Kidney epithelial cell (primary cell): Measurements from ENCODE around the gene WDSUB1. TPM values are rescaled to one million over a fixed set of nuclear protein-coding genes. Genes with fewer than 3 reads are reported as not detected.

Source experiments
- DNase-seq: peaks from one replicate; pipeline ENCODE4 v3.0.0-alpha.2; 2010; ENCODE audit warnings: low read depth
- H3K27me3 ChIP-seq: 2 replicates; pipeline ENCODE4 v1.6.0; 2011; ENCODE audit warnings: low read length; ENCODE audit not compliant: control insufficient read depth, insufficient read depth
- H3K36me3 ChIP-seq: 2 replicates; pipeline ENCODE4 v1.5.1; 2011; ENCODE audit warnings: low read length; ENCODE audit not compliant: control insufficient read depth, insufficient read depth
- H3K4me3 ChIP-seq: 2 replicates; pipeline ENCODE4 v1.5.1; 2011; ENCODE audit warnings: low read depth, mild to moderate bottlenecking, control low read depth, low read length
- total RNA-seq: library from RNA; depleted of rRNA; stranded (reverse); fragments of >200 nt; gene quantifications from 2 replicates; pipeline ENCODE4 v1.2.3, GENCODE V29; 2015
- TF ChIP-seq, protein P1 (sequence below): IDR thresholded peaks from 2 replicates; pipeline ENCODE4 v1.5.1; 2011; ENCODE audit warnings: mild to moderate bottlenecking, moderate library complexity, low read length, control low read depth, inconsistent platforms; ENCODE audit not compliant: insufficient read depth, poor library complexity, severe bottlenecking

The WDSUB1 gene
- total RNA-seq, 1 donor from 2014 or later, result 8.0 TPM

- DNase-seq, result no peak
- H3K4me3 ChIP-seq, result no peak overlapping the region
- TF ChIP-seq, protein P1, sequence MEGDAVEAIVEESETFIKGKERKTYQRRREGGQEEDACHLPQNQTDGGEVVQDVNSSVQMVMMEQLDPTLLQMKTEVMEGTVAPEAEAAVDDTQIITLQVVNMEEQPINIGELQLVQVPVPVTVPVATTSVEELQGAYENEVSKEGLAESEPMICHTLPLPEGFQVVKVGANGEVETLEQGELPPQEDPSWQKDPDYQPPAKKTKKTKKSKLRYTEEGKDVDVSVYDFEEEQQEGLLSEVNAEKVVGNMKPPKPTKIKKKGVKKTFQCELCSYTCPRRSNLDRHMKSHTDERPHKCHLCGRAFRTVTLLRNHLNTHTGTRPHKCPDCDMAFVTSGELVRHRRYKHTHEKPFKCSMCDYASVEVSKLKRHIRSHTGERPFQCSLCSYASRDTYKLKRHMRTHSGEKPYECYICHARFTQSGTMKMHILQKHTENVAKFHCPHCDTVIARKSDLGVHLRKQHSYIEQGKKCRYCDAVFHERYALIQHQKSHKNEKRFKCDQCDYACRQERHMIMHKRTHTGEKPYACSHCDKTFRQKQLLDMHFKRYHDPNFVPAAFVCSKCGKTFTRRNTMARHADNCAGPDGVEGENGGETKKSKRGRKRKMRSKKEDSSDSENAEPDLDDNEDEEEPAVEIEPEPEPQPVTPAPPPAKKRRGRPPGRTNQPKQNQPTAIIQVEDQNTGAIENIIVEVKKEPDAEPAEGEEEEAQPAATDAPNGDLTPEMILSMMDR, result no peak
Observed at GRCh38 chr2:159262226-159262625, 24.3 kb downstream of the WDSUB1 start.

DNA sequence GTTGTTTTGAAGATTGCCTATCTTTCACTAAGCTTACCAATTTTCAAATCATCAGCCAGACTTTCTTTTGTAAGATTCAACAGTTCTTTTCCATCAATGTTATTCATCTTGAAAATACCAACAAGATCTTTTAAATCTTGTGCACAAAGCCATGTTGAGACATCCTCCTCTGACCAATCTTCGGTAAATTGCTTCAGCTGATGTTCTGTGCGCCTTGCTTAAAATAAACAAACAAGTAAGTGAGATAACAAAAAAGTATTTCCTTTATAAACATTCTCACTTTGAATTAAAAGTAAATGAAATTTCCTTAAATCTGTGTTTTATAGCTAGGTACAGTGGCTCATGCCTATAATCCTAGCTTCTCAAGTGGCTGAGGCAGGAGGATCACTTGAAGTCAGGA is 30.3 kb downstream of the WDSUB1 start:
- H3K36me3 ChIP-seq, result no peaks in the 10 kb centered on the region
- no peak overlapping the region for H3K4me3 ChIP-seq
- H3K27me3 ChIP-seq, result no peaks in the 10 kb centered on the region
- TF ChIP-seq, protein P1, result no peak
- no peak for DNase-seq

More at GRCh38 chr2:159262226-159262625, 24.3 kb downstream of the WDSUB1 start:
- Histone ChIP-seq H3K36me3 (no peaks in the 10 kb centered on the region), H3K27me3 (no peaks in the 10 kb centered on the region)

GRCh38 chr2:159252905-159253304 is 33.6 kb downstream of the WDSUB1 start:
- TF ChIP-seq, protein P1, result no peak
- no peak for DNase-seq
- no peaks in the 10 kb centered on the region for H3K27me3 ChIP-seq
- no peak overlapping the region for H3K4me3 ChIP-seq
- H3K36me3 ChIP-seq, result no peaks in the 10 kb centered on the region

DNA sequence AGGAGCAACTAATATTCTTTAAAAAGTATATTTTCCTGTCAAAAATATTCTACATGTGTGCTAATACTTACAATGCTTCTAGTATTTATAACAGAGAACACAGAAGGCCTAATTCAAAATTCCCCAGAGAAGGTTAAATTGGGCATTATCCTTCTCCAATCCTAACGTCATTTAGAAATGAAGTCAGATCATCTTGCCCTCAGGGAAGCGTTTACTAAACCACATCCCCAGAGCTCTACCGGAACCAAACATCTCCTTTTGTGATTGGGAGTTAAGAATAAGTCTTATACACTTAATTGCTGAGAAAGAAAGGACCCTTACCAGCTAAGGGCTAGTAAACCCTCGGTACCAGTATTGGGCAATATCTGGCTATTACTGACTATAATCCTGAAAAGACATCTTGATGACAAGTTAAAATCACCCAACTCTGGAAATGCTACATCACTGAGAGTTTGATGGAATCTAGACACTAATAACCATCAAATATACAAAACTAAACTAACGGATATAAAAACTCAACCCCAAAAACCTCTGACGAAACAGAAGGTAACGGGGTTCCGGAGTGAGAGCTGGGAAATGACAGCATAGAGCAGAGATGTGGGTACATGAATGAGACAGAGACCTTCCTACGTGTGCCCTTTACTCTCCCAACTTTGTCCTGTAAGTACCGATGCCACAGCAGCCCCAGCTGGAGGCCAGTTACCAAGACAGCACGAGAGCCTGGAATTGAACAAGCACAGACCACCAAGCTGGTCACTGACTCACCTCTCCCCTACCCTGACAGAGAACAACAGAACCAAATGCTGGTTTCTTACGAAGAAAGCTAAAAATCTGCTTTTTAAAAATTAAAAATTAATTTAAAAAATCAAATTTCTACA is 35.0 kb downstream of the WDSUB1 start:
- TF ChIP-seq, protein P1, result no peak
- DNase-seq, result no peak
- H3K27me3 ChIP-seq, result no peaks in the 10 kb centered on the region
- no peak overlapping the region for H3K4me3 ChIP-seq
- no peaks in the 10 kb centered on the region for H3K36me3 ChIP-seq

DNA sequence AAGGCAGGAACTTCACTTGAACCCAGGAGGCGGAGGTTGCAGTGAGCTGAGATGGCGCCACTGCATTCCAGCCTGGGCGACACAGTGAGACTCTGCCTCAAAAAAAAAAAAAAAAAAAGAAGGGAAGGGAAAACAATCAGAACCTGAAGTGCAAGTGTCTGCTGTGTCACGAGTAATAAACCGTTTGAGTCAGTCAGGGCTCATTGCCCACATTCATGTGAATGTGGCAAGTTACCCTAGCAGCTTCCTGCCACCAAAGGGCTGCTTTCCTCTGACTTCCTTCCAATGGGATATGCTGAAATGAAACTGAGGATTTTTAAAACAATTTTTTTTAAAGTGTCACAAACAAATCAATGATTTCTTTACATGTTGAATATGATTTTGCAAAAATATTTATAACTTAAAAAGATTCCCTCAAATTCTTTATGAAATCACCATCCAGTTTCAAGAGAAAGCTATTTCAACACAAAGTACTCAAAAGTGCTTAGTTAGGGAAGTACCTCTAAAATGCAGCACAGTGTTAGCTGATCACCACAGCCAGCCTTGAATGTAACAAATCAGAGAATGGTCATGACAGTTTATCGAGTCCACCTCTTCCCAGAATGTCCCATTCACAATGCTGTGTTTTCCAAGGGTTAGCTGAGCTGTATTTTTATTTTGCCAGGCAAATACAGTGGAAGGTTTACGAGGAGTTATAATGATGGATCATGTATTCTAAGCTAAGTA is 36.4 kb downstream of the WDSUB1 start:
- DNase-seq, result peak; percentile 90
- TF ChIP-seq, protein P1, result no peak
- no peaks in the 10 kb centered on the region for H3K36me3 ChIP-seq
- no peaks in the 10 kb centered on the region for H3K27me3 ChIP-seq
- H3K4me3 ChIP-seq, result no peak overlapping the region
